OCI-LY3 (cell line): ENCODE measurements around the gene NLRP4.

Experiments
- H2AFZ ChIP-seq: fragments of 200-600, 300-600 bp; shearing (Covaris generic); 2 replicates; pipeline ENCODE4 v1.6.0; 2014; ENCODE audit warnings: antibody characterized with exemption, low read depth, low read length
- H3K27ac ChIP-seq: fragments of 200-600, 300-600 bp; sonication (generic); 2 replicates; pipeline ENCODE4 v1.5.1; 2014; ENCODE audit warnings: mild to moderate bottlenecking, low read length, moderate library complexity, mixed read lengths
- H3K27me3 ChIP-seq: fragments of 200-600, 300-600 bp; sonication (generic); 2 replicates; pipeline ENCODE4 v1.6.1; 2014; ENCODE audit warnings: low read depth, low read length, mixed read lengths
- H3K36me3 ChIP-seq: fragments of 200-600, 300-600 bp; sonication (generic); replicated peaks from 2 replicates; pipeline ENCODE3; 2014; ENCODE audit warnings: low read depth, low read length, mixed read lengths
- H3K4me1 ChIP-seq: fragments of 300-600, 200-600 bp; sonication (generic); 2 replicates; pipeline ENCODE4 v1.6.1; 2014; ENCODE audit warnings: low read length, mixed read lengths
- H3K4me2 ChIP-seq: fragments of 200-600, 300-600 bp; sonication (generic); 2 replicates; pipeline ENCODE4 v1.6.1; 2014; ENCODE audit warnings: low read length, mixed read lengths
- H3K4me3 ChIP-seq: fragments of 300-600, 200-600 bp; sonication (generic); 2 replicates; pipeline ENCODE4 v1.5.1; 2014; ENCODE audit warnings: antibody characterized with exemption, mild to moderate bottlenecking, low read length, moderate library complexity
- H3K79me2 ChIP-seq: fragments of 300-600, 200-600 bp; shearing (Covaris generic); 2 replicates; pipeline ENCODE4 v1.6.1; 2014; ENCODE audit warnings: mild to moderate bottlenecking, low read length, mixed read lengths
- H3K9ac ChIP-seq: fragments of 300-600, 200-600 bp; shearing (Covaris generic); 2 replicates; pipeline ENCODE4 v1.6.0; 2014; ENCODE audit warnings: mild to moderate bottlenecking, low read length, moderate library complexity
- H3K9me3 ChIP-seq: fragments of 200-600, 300-600 bp; shearing (Covaris generic); 2 replicates; pipeline ENCODE4 v1.6.1; 2014; ENCODE audit warnings: low read length, mixed read lengths; ENCODE audit not compliant: insufficient read depth
- H4K20me1 ChIP-seq: fragments of 200-600, 300-600 bp; sonication (generic); 2 replicates; pipeline ENCODE4 v1.6.1; 2016; ENCODE audit warnings: low read length, mixed read lengths; ENCODE audit not compliant: insufficient read depth
- CTCF ChIP-seq: fragments of 200-600, 300-600 bp; sonication (generic); IDR thresholded peaks from 2 replicates; pipeline ENCODE4 v1.5.1; 2014; ENCODE audit warnings: antibody characterized with exemption, low read length, low read depth
- EZH2phosphoT487 ChIP-seq: fragments of 200-600 bp; shearing (Covaris generic); IDR thresholded peaks from 2 replicates; pipeline ENCODE4 v1.6.1; 2018; ENCODE audit warnings: antibody characterized with exemption, mixed run types, low read depth

NLRP4 gene

GRCh38 chr19:55867101-55867500, 30.8 kb downstream of the NLRP4 start:
- H3K27me3 ChIP-seq, result no peaks in the 10 kb centered on the region
- H2AFZ ChIP-seq, result no peak overlapping the region
- H3K9me3 ChIP-seq, result no peaks in the 10 kb centered on the region
- no peak overlapping the region for H3K4me3 ChIP-seq
- H3K79me2 ChIP-seq, result no peaks in the 10 kb centered on the region
- H3K27ac ChIP-seq, result no peak overlapping the region
- no peak overlapping the region for H3K9ac ChIP-seq
- H3K36me3 ChIP-seq, result no peaks in the 10 kb centered on the region
- H3K4me1 ChIP-seq, result no peaks in the 10 kb centered on the region
- H3K4me2 ChIP-seq, result no peak overlapping the region
- TF ChIP-seq EZH2phosphoT487, result no peak
- TF ChIP-seq CTCF, result no peak
- H4K20me1 ChIP-seq, result no peaks in the 10 kb centered on the region

- Histone ChIP-seq H3K4me3 (no peak overlapping the region), H3K36me3 (no peaks in the 10 kb centered on the region), H3K9ac (no peak overlapping the region), H3K4me2 (no peak overlapping the region), H3K79me2 (no peaks in the 10 kb centered on the region), H3K27ac (no peak overlapping the region), H4K20me1 (no peaks in the 10 kb centered on the region), H2AFZ (no peak overlapping the region), H3K9me3 (no peaks in the 10 kb centered on the region), H3K4me1 (no peaks in the 10 kb centered on the region), H3K27me3 (no peaks in the 10 kb centered on the region)
- TF ChIP-seq CTCF (no peak), EZH2phosphoT487 (no peak)
Observed at GRCh38 chr19:55870736-55871135, 34.4 kb downstream of the NLRP4 start.

- H3K9ac ChIP-seq, result no peak overlapping the region
- H3K4me2 ChIP-seq, result no peak overlapping the region
- no peaks in the 10 kb centered on the region for H3K9me3 ChIP-seq
- H3K4me3 ChIP-seq, result no peak overlapping the region
- no peak overlapping the region for H3K27ac ChIP-seq
- H3K36me3 ChIP-seq, result no peaks in the 10 kb centered on the region
- H4K20me1 ChIP-seq, result no peaks in the 10 kb centered on the region
- H2AFZ ChIP-seq, result no peak overlapping the region
- TF ChIP-seq EZH2phosphoT487 (no peak), CTCF (no peak)
- H3K4me1 ChIP-seq, result no peaks in the 10 kb centered on the region
- no peaks in the 10 kb centered on the region for H3K79me2 ChIP-seq
- H3K27me3 ChIP-seq, result no peaks in the 10 kb centered on the region
Observed at GRCh38 chr19:55877211-55877610, 40.9 kb downstream of the NLRP4 start.

- H3K4me3 ChIP-seq, result no peak overlapping the region
- no peaks in the 10 kb centered on the region for H3K36me3 ChIP-seq
- H3K79me2 ChIP-seq, result no peaks in the 10 kb centered on the region
- H3K27ac ChIP-seq, result no peak overlapping the region
- H3K27me3 ChIP-seq, result no peaks in the 10 kb centered on the region
- no peak overlapping the region for H3K4me2 ChIP-seq
- no peaks in the 10 kb centered on the region for H4K20me1 ChIP-seq
- H3K9me3 ChIP-seq, result no peaks in the 10 kb centered on the region
- TF ChIP-seq CTCF (no peak), EZH2phosphoT487 (no peak)
- H3K4me1 ChIP-seq, result no peaks in the 10 kb centered on the region
- H2AFZ ChIP-seq, result no peak overlapping the region
- H3K9ac ChIP-seq, result no peak overlapping the region
Observed at GRCh38 chr19:55882626-55883025, 46.3 kb downstream of the NLRP4 start.
